ENCODE measurements around the gene GMPR2. TPM values are rescaled to one million over a fixed set of nuclear protein-coding genes. Genes with fewer than 3 reads are reported as not detected.

The GMPR2 gene
- polyA plus RNA-seq, 3 donors, result 84.4 to 84.7 (median 84.5) TPM

DNA sequence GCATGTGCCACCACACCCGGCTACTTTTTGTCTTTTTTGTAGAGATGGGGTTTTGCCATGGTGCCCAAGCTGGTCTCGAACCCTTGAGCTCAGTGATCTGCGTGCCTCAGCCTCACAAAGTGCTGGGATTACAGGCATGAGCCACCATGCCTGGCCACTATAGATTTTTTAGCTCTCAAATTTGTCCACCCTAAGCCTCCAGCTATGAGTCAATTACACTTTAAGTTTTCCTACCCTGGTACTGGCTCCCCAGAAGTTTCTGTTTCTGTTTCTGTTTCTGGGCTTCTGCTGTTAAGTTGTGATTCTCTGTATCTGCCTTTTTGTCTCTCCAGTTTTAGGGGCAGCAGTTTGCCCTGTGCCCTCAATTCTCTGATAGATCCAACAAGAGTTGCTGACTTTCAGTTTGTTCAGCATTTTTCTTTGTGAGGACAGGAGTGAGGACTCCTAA lies 14.1 kb downstream of the GMPR2 start:
- Mint-ChIP-seq H3K9me3 (peaks cover 0 to 2% (median 0%) of the 10 kb centered on the region in 7 donors), H3K4me3 (peak overlapping the region in 1 of 2 donors; percentile 65), H3K27me3 (ENCODE audit: low read depth in 3 of 3) (no peaks in the 10 kb centered on the region), H3K36me3 (peaks cover 23 to 31% of the 10 kb centered on the region in 2 donors), H3K4me1 (peaks cover 39% of the 10 kb centered on the region), H3K27ac (peak overlapping the region in 6 of 7 donors; percentile 4 to 93 (median 71))
- TF ChIP-seq, protein P1, sequence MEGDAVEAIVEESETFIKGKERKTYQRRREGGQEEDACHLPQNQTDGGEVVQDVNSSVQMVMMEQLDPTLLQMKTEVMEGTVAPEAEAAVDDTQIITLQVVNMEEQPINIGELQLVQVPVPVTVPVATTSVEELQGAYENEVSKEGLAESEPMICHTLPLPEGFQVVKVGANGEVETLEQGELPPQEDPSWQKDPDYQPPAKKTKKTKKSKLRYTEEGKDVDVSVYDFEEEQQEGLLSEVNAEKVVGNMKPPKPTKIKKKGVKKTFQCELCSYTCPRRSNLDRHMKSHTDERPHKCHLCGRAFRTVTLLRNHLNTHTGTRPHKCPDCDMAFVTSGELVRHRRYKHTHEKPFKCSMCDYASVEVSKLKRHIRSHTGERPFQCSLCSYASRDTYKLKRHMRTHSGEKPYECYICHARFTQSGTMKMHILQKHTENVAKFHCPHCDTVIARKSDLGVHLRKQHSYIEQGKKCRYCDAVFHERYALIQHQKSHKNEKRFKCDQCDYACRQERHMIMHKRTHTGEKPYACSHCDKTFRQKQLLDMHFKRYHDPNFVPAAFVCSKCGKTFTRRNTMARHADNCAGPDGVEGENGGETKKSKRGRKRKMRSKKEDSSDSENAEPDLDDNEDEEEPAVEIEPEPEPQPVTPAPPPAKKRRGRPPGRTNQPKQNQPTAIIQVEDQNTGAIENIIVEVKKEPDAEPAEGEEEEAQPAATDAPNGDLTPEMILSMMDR (IDR thresholded peaks at IDR 0.05), result no peak
- Histone ChIP-seq H3K9me3 (replicated peaks in 1 of 2; ENCODE audit: control insufficient read depth in 1 of 2, insufficient read depth in 1 of 2, low read length in 2 of 2) (no peaks in the 10 kb centered on the region), H4K20me1 (ENCODE audit: insufficient read depth, low read length) (peaks cover 3% of the 10 kb centered on the region), H3K27me3 (ENCODE audit: control insufficient read depth in 2 of 2, insufficient read depth in 2 of 2, low read length in 2 of 2) (no peaks in the 10 kb centered on the region), H3K4me3 (replicated peaks in 1 of 3; ENCODE audit: low read depth in 2 of 3, low read length in 3 of 3) (no peak overlapping the region), H3K4me1 (ENCODE audit: control insufficient read depth in 1 of 2, insufficient read depth in 2 of 2, low read length in 2 of 2) (peaks cover 18 to 50% of the 10 kb centered on the region in 2 donors), H3K9ac (ENCODE audit: insufficient read depth, low read length, poor library complexity, severe bottlenecking) (no peak overlapping the region), H3K36me3 (replicated peaks in 1 of 2; ENCODE audit: control insufficient read depth in 1 of 2, insufficient read depth in 2 of 2, low read length in 2 of 2) (peaks cover 13 to 29% of the 10 kb centered on the region in 2 donors), H3K79me2 (ENCODE audit: insufficient read depth, low read length) (peaks cover 4% of the 10 kb centered on the region), H3K4me2 (replicated peaks; ENCODE audit: extremely low read depth, low read length, poor library complexity, severe bottlenecking) (peak overlapping the region; percentile 20), H3K27ac (ENCODE audit: low read depth in 1 of 2, low read length in 2 of 2) (peak overlapping the region in 1 of 2 donors; percentile 60), H2AFZ (ENCODE audit: insufficient read depth, low read depth, low read length, poor library complexity, severe bottlenecking) (peak overlapping the region; percentile 60)
- intact Hi-C loops (cut with micrococcal nuclease), result loop anchor here in 1 of 2 donors (10.0 kb wide), 1 partner anchor 188 kb away; no protein-coding TSS in a partner anchor
- WGBS (ENCODE audit: insufficient coverage), result 100% methylated on average over 2 of the region's 3 CpGs
- DNase-seq, result peak in 2 of 3 donors; percentile 31 to 37

DNA sequence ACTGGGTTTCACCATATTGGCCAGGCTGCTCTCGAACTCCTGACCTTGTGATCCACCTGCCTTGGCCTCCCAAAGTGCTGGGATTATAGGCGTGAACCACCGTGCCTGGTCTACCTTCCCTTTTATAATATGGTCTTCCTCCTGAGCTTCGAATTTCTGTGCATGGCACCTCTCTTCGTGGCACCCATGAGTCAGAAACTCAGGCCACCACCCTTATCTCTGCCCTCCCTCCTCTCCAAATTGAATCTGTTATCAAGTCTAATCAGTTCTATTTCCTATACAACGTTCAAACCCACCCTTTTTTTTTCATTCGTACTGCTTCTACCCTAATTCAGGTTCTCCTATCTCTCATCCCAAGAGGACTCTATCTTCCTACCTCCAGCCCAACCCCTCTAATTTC lies 14.7 kb downstream of the GMPR2 start:
- 73% methylated on average over 5 of the region's 7 CpGs for WGBS (ENCODE audit: insufficient coverage)
- Histone ChIP-seq H3K27ac (ENCODE audit: low read depth in 1 of 2, low read length in 2 of 2) (peak overlapping the region in 1 of 2 donors; percentile 60), H3K4me1 (ENCODE audit: control insufficient read depth in 1 of 2, insufficient read depth in 2 of 2, low read length in 2 of 2) (peaks cover 15 to 47% of the 10 kb centered on the region in 2 donors), H3K4me3 (replicated peaks in 1 of 3; ENCODE audit: low read depth in 2 of 3, low read length in 3 of 3) (no peak overlapping the region), H3K9me3 (replicated peaks in 1 of 2; ENCODE audit: control insufficient read depth in 1 of 2, insufficient read depth in 1 of 2, low read length in 2 of 2) (no peaks in the 10 kb centered on the region), H3K9ac (ENCODE audit: insufficient read depth, low read length, poor library complexity, severe bottlenecking) (no peak overlapping the region), H3K36me3 (replicated peaks in 1 of 2; ENCODE audit: control insufficient read depth in 1 of 2, insufficient read depth in 2 of 2, low read length in 2 of 2) (peaks cover 17 to 35% of the 10 kb centered on the region in 2 donors), H3K4me2 (replicated peaks; ENCODE audit: extremely low read depth, low read length, poor library complexity, severe bottlenecking) (no peak overlapping the region), H4K20me1 (ENCODE audit: insufficient read depth, low read length) (no peaks in the 10 kb centered on the region), H3K27me3 (ENCODE audit: control insufficient read depth in 2 of 2, insufficient read depth in 2 of 2, low read length in 2 of 2) (no peaks in the 10 kb centered on the region), H3K79me2 (ENCODE audit: insufficient read depth, low read length) (no peaks in the 10 kb centered on the region), H2AFZ (ENCODE audit: insufficient read depth, low read depth, low read length, poor library complexity, severe bottlenecking) (no peak overlapping the region)
- Mint-ChIP-seq H3K9me3 (peaks cover 0 to 2% (median 0%) of the 10 kb centered on the region in 7 donors), H3K36me3 (peaks cover 24 to 32% of the 10 kb centered on the region in 2 donors), H3K4me3 (no peak overlapping the region), H3K27ac (peak overlapping the region in 5 of 7 donors; percentile 4 to 93 (median 48)), H3K27me3 (ENCODE audit: low read depth in 3 of 3) (no peaks in the 10 kb centered on the region), H3K4me1 (peaks cover 36% of the 10 kb centered on the region)
- intact Hi-C loops (cut with micrococcal nuclease), result loop anchor here in 1 of 2 donors (10.0 kb wide), 1 partner anchor 187 kb away; no protein-coding TSS in a partner anchor
- TF ChIP-seq, protein P1 (IDR thresholded peaks at IDR 0.05), result no peak
- DNase-seq, result no peak

Data from CD14-positive monocyte (primary cell).